Large intestine (tissue), 3 donors: ENCODE results near the gene TPR. TPM values are rescaled to one million over a fixed set of nuclear protein-coding genes. Genes with fewer than 3 reads are reported as not detected.
"Not testable (repeated sequence)": the region's sequence is repeated elsewhere in the genome, so short reads cannot be mapped to it uniquely, and the experiment has no call there.

ENCODE experiments used
- DNase-seq, 2 donors: peaks; one replicate each; pipeline versions ENCODE4 v3.0.0 to v3.0.0-alpha.2; 2013
- H3K27ac ChIP-seq: one replicate; pipeline ENCODE4 v1.5.1; 2013; ENCODE audit warnings: low read length
- H3K27me3 ChIP-seq: 2 replicates; pipeline ENCODE4 v1.6.1; 2013; ENCODE audit warnings: low read length; ENCODE audit not compliant: control insufficient read depth, insufficient read depth
- H3K36me3 ChIP-seq: 2 replicates; pipeline ENCODE4 v1.6.1; 2013; ENCODE audit warnings: low read length; ENCODE audit not compliant: control insufficient read depth, insufficient read depth
- H3K4me1 ChIP-seq: one replicate; pipeline ENCODE4 v1.6.1; 2013; ENCODE audit warnings: low read length; ENCODE audit not compliant: control insufficient read depth, insufficient read depth
- H3K4me3 ChIP-seq: one replicate; pipeline ENCODE4 v1.5.1; 2013; ENCODE audit warnings: low read length
- H3K9me3 ChIP-seq: one replicate; pipeline ENCODE4 v1.6.1; 2013; ENCODE audit warnings: mild to moderate bottlenecking, low read depth, low read length, moderate library complexity; ENCODE audit not compliant: control insufficient read depth
- WGBS: methylation state at CpG from one replicate; pipeline ENCODE4 v1.1.5; 2013; ENCODE audit warnings: low lambda C conversion rate; ENCODE audit not compliant: insufficient coverage; 5-methylcytosine and 5-hydroxymethylcytosine counted together
- polyA plus RNA-seq: library from polyadenylated mRNA; unstranded; fragments of 120-200 nt; gene quantifications from one replicate; pipeline ENCODE4 v1.2.1, GENCODE V29; 2013

Gene TPR
- polyA plus RNA-seq, 1 donor, result 61.0 TPM

DNA sequence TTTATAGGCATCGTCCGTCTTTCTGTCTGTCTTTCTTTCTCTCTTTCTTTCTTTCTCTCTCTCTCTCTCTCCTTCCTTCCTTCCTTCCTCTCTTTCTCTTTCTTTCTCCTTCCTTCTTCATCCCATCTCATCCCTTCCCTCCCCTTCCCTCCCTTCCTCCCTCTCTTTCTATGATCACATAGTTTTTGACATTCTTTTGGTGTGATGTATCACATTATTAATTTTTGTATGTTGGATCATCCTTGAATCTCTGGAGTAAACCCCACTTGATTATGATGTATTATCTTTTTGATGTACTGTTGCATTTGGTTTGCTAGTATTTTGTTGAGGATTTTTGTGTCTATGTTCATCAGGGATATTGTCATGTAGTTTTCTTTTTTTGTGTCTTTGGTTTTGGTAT, 26.4 kb upstream of the TPR start:
- DNase-seq, H3K4me1 ChIP-seq, H3K27ac ChIP-seq, H3K27me3 ChIP-seq, H3K4me3 ChIP-seq, H3K9me3 ChIP-seq: not testable (repeated sequence)
- 88% methylated on average over 2 of the region's 2 CpGs for WGBS
- H3K36me3 ChIP-seq, result peaks cover 27% of the 10 kb centered on the region

DNA sequence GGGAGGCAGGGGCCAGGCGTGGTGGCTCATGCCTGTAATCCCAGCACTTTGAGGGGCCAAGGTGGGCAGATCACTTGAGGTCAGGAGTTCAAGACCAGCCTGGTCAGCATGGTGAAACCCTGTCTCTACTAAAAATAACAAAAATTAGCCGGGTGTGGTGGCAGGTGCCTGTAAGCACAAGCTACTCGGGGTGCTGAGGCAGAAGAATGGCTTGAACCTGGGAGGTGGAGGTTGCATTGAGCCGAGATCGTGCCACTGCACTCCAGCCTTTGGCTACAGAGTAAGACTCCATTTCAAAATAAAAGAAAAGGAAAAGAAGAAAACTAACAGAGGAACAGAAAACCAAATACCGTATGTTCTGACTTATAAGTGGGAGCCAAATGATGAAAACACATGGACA, 17.7 kb upstream of the TPR start:
- WGBS, result 80% methylated on average over 1 of the region's 6 CpGs
- not testable (repeated sequence) for DNase-seq, H3K27ac ChIP-seq, H3K4me3 ChIP-seq, H3K4me1 ChIP-seq, H3K27me3 ChIP-seq, H3K9me3 ChIP-seq
- peaks cover 46% of the 10 kb centered on the region for H3K36me3 ChIP-seq

DNA sequence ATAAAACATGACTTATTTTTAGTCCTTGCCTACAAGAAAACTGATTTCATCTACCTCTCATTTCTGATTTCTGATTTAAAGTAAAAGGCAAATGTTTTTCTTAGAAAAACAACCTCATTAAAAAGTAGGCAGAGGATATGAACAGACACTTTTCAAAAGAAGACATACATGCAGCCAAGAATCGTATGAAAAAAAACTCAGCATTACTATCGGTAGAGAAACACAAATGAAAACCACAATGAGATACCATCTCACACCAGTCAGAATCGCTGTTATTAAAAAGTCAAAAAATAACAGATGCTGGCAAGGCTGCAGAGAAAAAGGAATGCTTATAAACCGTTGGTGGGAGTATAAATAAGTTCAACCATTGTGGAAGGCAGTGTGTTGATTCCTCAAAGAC, 16.8 kb upstream of the TPR start:
- no peak overlapping the region for H3K4me3 ChIP-seq
- no peaks in the 10 kb centered on the region for H3K9me3 ChIP-seq
- H3K36me3 ChIP-seq, result peaks cover 42% of the 10 kb centered on the region
- 87% methylated on average over 3 of the region's 4 CpGs for WGBS
- H3K27me3 ChIP-seq, result no peaks in the 10 kb centered on the region
- H3K4me1 ChIP-seq, result no peaks in the 10 kb centered on the region
- no peak for DNase-seq
- no peak overlapping the region for H3K27ac ChIP-seq

DNA sequence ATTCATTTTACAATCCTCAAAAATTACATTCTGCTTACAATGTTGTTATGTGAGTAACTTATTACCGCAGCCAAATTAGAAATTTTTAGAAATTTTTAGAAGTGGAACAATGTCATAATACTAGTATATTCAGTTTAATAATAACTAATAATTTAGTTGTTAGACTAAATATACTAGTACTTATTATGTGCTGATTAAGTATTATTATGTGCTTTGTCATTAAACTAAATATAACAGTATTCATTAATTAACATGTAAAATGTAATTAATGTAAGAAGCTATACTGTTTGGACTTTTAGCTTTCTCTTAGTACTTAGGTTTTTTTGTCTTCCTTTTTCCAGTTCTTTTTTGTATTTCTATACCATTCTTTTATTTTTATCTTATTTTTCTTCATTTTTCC, 15.9 kb upstream of the TPR start:
- no peak overlapping the region for H3K4me3 ChIP-seq
- H3K36me3 ChIP-seq, result peaks cover 37% of the 10 kb centered on the region
- no peaks in the 10 kb centered on the region for H3K27me3 ChIP-seq
- DNase-seq, result no peak
- no peak overlapping the region for H3K27ac ChIP-seq
- H3K9me3 ChIP-seq, result no peaks in the 10 kb centered on the region
- 100% methylated on average over 1 of the region's 1 CpG for WGBS
- no peaks in the 10 kb centered on the region for H3K4me1 ChIP-seq

DNA sequence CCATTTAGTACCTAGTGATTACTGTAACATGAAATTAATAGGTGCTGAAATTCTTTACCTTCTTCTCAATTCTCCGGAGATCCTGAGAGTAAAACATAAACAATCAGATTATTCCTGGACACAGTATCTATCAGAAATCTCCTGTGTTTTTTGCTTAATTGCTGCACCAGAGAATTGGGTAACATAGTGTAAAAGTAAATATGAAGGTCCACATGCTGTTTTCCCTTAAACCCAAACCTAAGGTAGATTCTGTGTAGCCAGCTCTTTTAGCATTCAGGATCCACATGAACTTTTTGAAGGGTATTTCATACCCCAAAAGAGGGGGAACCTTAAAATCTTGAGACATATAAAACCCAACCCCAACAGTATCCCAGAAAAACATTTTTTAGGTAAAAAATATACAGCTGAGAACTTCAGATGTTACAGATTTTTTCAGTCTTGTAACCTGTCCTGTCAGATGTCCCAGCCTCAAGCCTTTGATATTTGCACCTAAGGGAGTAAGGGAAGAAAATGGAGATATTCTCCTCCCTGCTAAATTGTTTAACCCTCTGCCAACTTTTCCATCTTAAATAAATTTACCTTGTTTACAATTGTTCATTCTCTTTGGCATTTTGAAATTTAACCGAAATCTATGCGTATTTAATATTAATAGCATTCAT, 11.8 kb upstream of the TPR start:
- H3K27me3 ChIP-seq, result no peaks in the 10 kb centered on the region
- H3K4me3 ChIP-seq, result no peak overlapping the region
- H3K36me3 ChIP-seq, result peaks cover 35% of the 10 kb centered on the region
- H3K4me1 ChIP-seq, result no peaks in the 10 kb centered on the region
- no peaks in the 10 kb centered on the region for H3K9me3 ChIP-seq
- no peak for DNase-seq
- 100% methylated on average over 3 of the region's 3 CpGs for WGBS
- no peak overlapping the region for H3K27ac ChIP-seq

DNA sequence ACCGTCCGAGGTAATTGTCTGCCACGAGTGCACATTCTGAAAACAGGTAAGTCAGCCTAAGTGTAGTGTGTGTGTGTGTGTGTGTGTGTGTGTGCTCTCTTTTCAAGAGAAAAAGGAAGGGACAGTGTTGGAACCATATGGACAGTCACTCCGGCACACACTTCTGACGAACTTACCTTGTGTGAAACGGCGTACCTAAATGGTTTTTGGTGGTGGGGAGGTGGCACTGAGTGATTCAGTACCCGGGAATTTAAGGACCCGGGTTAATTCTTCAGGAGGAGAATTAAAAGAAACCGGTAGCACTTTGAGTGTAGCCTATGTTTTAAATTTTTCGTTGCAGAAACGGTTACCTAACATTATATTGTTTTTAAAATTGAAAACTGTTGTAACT, 871 bp upstream of the TPR start:
- peak overlapping the region; percentile 100 for H3K4me3 ChIP-seq
- H3K9me3 ChIP-seq, result no peaks in the 10 kb centered on the region
- H3K36me3 ChIP-seq, result peaks cover 16% of the 10 kb centered on the region
- no peaks in the 10 kb centered on the region for H3K27me3 ChIP-seq
- peaks cover 5% of the 10 kb centered on the region for H3K4me1 ChIP-seq
- no peak for DNase-seq
- peak overlapping the region; percentile 97 for H3K27ac ChIP-seq
- 0% methylated on average over 2 of the region's 12 CpGs for WGBS

DNA sequence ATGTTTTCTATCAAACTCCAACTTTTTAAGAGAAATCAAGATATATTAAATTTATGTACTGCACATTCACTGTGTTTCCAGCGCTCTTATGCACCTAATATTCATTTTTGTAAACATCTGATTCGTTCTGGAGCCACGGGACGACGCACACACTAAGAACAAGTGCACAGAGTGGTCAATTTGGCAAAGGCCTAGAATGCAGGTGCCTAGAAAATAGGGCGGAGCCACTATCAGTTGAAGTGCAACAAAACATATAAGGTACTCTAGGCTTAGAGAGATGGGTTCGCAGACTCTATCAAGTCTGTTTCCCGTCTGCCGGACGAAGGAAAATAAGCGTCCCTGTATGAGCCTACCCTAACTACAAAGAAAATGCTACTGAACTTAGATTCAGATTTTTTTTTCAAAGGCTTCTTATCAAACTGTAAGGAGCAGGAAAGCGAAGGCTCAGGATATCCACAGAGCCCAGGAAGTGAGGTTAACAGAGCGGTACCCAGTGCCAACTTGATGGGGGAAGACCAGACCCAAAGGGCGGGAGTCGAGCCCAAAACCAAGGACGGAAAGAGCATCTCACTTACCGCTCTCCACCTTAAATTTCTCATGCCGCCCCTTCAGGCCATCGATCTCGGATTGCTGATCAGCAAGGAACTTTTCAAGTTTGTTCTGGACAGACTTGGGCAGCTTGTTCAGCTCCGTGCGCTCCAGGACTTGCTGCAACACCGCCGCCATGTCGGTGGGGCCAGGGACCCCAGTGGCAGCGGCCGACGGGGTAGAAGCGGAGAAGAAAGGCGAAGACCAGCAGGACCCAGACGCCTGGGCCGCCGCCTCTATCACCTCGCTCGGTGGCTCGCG, 526 bp downstream of the TPR start:
- peak; percentile 7 to 59 for DNase-seq
- Histone ChIP-seq H3K27ac (peak overlapping the region; percentile 97), H3K4me1 (peaks cover 5% of the 10 kb centered on the region), H3K36me3 (peaks cover 21% of the 10 kb centered on the region), H3K9me3 (no peaks in the 10 kb centered on the region), H3K27me3 (no peaks in the 10 kb centered on the region), H3K4me3 (peak overlapping the region; percentile 100)
- no CpG with 5 or more reads among the region's 37 CpGs for WGBS

DNA sequence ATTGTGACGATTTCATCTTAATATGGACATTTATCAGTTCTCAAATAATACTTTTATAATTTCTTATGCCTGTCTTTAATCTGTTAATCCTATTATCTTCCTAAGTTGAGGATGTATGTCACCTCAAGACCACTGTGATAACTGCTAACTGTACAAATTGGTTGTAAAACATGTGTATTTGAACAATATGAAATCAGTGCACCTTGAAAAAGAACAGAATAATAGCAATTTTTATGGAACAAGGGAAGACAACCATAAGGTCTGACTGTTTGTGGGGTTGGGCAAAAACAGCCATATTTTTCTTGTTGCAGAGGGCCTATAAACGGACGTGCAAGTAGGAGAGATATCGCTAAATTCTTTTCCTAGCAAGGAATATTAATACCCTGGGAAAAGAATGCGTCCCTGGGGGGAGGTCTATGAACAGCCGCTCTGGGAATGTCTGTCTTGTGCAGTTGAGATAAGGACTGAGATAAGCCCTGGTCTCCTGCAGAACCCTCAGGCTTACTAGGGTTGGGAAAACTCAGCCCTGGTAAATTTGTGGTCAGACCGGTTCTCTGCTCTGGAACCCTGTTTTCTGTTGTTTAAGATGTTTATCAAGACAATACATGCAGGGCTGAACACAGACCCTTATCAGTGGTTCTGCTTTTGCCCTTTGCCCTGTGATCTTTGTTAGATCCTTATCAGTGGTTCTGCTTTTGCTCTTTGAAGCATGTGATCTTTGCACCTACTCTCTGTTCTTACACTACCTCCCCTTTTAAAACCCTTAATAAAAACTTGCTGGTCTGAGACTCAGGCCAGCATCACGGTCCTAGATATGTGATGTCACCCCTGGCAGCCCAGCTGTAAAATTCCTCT, 27.0 kb downstream of the TPR start:
- peak in 1 of 2 donors; percentile 4 for DNase-seq

DNA sequence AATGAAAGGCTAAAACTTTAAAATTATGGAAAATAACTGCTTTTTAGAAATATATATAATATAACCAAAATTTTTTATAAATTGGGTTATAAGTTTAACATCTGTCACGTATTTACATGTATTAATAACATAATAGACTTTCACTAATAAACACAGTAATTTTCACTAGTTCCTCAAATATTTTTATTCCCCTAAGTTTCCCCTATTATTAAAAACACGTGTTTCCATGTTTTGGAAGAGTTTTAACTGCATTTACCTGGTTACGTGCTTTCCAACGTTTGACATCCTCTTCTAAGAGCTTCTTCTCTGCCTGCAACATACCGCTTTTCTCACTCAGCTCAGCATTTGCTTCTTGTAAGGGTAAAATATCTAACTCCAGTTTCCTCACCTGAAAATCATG, 34.3 kb downstream of the TPR start:
- H3K9me3 ChIP-seq, result no peaks in the 10 kb centered on the region
- H3K4me3 ChIP-seq, result no peak overlapping the region
- DNase-seq, result no peak
- H3K36me3 ChIP-seq, result peaks cover 67% of the 10 kb centered on the region
- WGBS, result 89% methylated on average over 4 of the region's 5 CpGs
- no peak overlapping the region for H3K27ac ChIP-seq
- no peaks in the 10 kb centered on the region for H3K4me1 ChIP-seq
- H3K27me3 ChIP-seq, result no peaks in the 10 kb centered on the region

More for the DNA sequence above, 27.0 kb downstream of the TPR start:
- not testable (repeated sequence) for H3K27me3 ChIP-seq, H3K4me3 ChIP-seq, H3K9me3 ChIP-seq, H3K4me1 ChIP-seq, H3K27ac ChIP-seq
- peaks cover 59% of the 10 kb centered on the region for H3K36me3 ChIP-seq
- WGBS, result 70% methylated on average over 2 of the region's 8 CpGs

DNA sequence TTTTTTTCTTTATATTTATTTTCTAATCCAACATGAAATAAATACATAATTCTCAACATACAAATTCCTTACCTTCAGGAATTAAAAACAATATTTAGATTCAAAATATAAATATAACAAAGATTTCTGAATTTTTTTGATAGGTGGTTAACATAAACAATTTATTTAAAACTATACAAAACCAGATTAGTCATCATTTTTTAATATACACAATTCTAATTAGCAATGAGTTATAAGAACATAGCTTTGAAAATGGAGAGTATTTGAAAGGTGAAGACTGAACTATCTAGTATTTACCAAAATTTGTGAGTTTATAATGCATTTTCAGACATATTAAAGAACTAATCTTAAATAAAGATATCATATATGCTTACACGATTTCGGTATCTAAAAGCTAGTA, 37.5 kb downstream of the TPR start:
- WGBS, result 100% methylated on average over 2 of the region's 2 CpGs
- Histone ChIP-seq H3K36me3 (peaks cover 70% of the 10 kb centered on the region), H3K27ac (no peak overlapping the region), H3K27me3 (no peaks in the 10 kb centered on the region), H3K4me1 (no peaks in the 10 kb centered on the region), H3K9me3 (no peaks in the 10 kb centered on the region), H3K4me3 (no peak overlapping the region)
- no peak for DNase-seq
